ENCODE measurements around the gene DIP2C.

DNA sequence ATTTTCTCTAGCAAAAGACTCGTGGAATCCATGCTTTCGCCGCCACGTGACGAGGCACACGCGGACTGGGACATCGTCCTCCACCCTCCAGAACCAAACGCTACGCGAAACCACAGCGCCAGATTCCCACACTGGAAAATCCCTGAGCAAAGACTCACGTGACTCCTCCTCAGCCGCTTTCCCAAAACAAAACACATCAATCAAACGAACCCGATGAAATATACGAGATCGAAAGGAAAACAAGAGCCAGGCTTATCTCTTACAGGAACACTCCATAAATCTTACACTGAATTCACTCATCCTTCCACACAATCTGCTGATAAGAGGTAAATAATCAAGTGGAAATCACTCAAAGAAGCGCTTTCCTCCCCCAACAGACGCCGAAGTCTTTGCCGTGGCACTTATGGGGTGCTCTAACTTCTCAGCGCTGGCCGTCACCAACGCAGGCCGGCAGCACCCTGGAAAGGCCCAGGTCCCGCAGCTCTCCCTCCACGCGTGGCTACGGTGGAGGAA lies 23.8 kb downstream of the DIP2C start:
- TF ChIP-seq, protein P1, sequence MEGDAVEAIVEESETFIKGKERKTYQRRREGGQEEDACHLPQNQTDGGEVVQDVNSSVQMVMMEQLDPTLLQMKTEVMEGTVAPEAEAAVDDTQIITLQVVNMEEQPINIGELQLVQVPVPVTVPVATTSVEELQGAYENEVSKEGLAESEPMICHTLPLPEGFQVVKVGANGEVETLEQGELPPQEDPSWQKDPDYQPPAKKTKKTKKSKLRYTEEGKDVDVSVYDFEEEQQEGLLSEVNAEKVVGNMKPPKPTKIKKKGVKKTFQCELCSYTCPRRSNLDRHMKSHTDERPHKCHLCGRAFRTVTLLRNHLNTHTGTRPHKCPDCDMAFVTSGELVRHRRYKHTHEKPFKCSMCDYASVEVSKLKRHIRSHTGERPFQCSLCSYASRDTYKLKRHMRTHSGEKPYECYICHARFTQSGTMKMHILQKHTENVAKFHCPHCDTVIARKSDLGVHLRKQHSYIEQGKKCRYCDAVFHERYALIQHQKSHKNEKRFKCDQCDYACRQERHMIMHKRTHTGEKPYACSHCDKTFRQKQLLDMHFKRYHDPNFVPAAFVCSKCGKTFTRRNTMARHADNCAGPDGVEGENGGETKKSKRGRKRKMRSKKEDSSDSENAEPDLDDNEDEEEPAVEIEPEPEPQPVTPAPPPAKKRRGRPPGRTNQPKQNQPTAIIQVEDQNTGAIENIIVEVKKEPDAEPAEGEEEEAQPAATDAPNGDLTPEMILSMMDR (conservative IDR thresholded peaks at IDR 0.05): no peak
- no peak for TF ChIP-seq ZFX (IDR thresholded peaks at IDR 0.05)
